AG09319 (cell line): ENCODE measurements around the gene FBLN5.

Experiments used
- DNase-seq: peaks from one replicate; pipeline ENCODE4 v3.0.0-alpha.2; 2010; ENCODE audit warnings: low read depth; ENCODE audit errors: extremely low read depth
- CTCF ChIP-seq: IDR thresholded peaks from 2 replicates; pipeline ENCODE4 v1.5.1; 2011; ENCODE audit warnings: low read depth, mild to moderate bottlenecking, inconsistent platforms, low read length, moderate library complexity

Gene FBLN5

DNA sequence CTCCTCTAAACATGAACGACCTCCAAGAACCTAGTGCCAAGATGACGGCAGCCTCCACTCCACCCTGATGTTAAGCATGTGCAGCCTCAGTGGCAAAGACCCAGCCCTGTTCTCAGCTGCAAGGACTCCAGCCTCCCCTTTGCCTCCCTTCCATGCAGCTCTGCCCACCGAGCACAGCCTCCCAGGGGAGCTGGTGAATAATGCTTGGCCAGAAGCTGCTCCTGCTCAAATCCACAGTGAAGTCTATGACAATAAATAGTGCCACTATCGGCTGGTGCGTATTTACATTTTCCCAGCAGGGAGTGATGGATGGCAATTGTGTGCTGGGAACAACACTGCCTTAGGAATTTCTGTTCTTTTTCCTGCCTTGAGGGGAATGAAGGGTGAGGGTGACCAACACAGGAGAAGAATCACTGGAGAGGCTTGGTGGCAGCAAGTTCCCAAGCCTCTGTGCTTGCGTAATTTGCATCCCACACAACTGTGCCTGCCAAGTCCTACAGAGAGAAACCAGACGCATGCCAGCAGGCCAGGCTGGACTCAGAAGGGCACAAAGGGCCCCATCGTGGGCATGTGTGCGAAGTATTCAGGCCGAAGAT is 50.3 kb downstream of the FBLN5 start:
- peak; percentile 39 for DNase-seq
- no peak for TF ChIP-seq CTCF

DNA sequence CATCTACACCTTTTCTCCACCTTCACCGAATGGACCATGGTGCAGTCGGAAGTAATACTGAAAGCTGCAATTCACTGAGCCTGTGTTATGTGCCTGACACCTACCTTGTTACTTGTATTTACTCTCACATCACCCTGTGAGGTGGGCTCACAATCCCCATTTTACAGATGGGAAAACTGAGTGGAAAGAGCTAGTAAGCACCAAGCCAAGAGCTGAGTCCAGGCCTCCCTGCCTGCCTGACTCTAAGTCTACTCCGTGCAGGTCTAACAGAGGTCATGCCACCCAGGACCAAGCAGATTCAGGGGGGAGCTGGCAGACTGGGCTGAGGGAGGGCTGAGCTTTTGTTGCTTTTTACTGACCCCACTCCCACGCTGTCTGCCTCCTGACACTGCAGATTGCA is 51.1 kb downstream of the FBLN5 start:
- no peak for TF ChIP-seq CTCF
- no peak for DNase-seq

DNA sequence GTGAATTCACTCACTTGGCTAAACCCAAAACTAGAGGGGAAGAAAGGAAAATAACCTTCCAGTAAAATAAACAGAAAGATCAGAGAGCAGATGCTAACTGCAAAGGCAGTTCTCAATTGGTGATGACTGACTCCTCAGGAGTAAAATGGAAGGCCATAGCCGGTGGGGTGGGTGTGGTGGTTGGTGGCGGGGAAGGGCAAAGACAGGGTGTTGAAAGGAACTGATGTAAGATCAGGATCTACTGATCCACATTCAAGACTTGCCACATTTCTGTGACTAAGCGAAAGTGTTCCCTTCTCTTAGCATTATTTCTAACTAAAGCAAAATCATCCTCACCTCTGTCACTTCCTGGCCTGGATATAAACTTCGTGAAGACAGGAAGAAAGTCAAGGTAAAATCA is 53.8 kb downstream of the FBLN5 start:
- DNase-seq = no peak
- TF ChIP-seq CTCF = no peak

- no peak for DNase-seq
Measured at GRCh38 chr14:91893007-91893406, 54.5 kb downstream of the FBLN5 start.

GRCh38 chr14:91891721-91892220 is 55.7 kb downstream of the FBLN5 start:
- no peak for DNase-seq
- TF ChIP-seq CTCF = no peak

More at GRCh38 chr14:91893007-91893406, 54.5 kb downstream of the FBLN5 start:
- peak; percentile 34 for TF ChIP-seq CTCF

- DNase-seq = no peak
- TF ChIP-seq CTCF = no peak
Measured at GRCh38 chr14:91891101-91891500, 56.4 kb downstream of the FBLN5 start.

DNA sequence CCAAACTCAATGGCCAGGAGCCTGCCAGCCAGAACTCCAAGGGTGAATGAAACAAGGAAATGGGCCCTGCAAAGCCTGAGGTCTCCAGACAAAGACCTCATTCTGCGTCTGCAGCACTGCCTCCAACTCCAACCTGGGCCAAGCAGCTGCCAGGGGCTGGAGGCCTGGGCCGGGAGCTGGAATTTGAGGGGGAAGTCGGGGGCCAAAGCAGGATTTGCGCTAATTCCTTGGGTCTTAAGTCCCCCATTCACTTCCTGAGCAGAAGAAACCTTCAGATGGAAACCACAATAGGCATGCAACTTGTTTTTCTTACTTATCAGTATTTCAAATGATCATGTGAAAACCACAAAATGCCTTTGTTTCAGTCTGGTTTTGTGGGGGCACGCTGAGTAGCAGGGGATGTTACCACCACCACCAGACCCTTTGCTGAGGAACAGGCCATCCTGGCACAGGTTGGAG is 57.2 kb downstream of the FBLN5 start:
- TF ChIP-seq CTCF = no peak
- DNase-seq = no peak
